Measurements from ENCODE around the gene PRCD. TPM values are rescaled to one million over a fixed set of nuclear protein-coding genes. Genes with fewer than 3 reads are reported as not detected.

PRCD gene
- total RNA-seq, 4 donors from 2014 or later, result 0.57 to 11.2 (median 2.3) TPM

GRCh38 chr17:76547642-76548202, 7.9 kb downstream of the PRCD start:
- H3K36me3 ChIP-seq, result no peaks in the 10 kb centered on the region
- peaks cover 13% of the 10 kb centered on the region for H3K27me3 ChIP-seq
- whole genome bisulfite sequencing, 2 donors (ENCODE audit: low coverage in 1 of 2), result 63 to 71% methylated on average over 2 of the region's 2 CpGs
- no peaks in the 10 kb centered on the region for H3K9me3 ChIP-seq
- peaks cover 0 to 39% (median 17%) of the 10 kb centered on the region in 3 donors for H3K4me1 ChIP-seq
- ATAC-seq, result no peak
- TF ChIP-seq POLR2A (IDR thresholded peaks at IDR 0.05), result no peak
- no peak for TF ChIP-seq EP300 (IDR thresholded peaks at IDR 0.05)
- no peak for TF ChIP-seq POLR2AphosphoS5 (IDR thresholded peaks at IDR 0.05)
- no peak for TF ChIP-seq CTCF (IDR thresholded peaks at IDR 0.05)
- no peak overlapping the region for H3K4me3 ChIP-seq
- H3K27ac ChIP-seq, result no peak overlapping the region

DNA sequence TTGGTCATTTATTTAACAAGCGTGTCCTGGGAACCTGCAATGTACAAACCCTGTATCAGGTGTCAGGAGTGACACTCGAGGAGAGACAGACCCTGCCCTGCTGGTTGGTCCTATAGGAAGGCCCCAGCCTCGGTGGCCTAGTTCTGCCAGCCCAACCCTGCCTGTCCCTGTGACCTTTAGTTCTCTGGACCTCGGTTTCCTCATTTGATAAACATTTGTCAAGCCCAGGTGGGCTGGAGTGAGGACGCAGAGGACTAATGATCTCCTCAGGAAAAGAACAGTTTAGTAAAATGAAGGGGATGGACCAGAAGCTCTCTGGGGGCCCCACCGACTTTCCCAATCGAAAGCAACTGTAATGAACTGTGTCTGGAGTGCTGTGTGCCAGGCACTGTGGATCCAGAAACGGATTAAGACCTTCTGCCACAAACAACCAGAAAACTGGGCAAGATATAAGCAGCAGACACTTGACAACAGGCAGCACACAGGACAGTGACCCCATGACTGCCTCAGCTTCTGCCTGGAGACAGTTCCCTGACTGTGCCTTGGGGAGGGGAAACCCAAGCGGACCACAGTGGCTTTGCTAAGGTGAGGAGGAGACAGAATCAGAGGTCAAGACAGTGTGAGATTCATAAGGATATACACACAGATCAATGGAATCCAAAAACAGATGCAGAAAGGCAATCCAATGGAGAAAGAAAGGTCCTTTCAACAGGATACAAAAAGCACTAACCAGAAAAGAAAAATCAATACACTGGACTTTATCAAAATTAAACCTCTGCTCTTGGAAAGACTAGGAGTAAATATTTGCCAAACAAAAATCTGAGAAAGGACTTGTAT, 8.8 kb downstream of the PRCD start:
- WGBS, 2 donors (ENCODE audit: low coverage in 1 of 2), result 59 to 83% methylated on average over 2 to 6 of the region's 9 CpGs
- no peak for ATAC-seq
- Histone ChIP-seq H3K4me1 (peaks cover 0 to 37% (median 17%) of the 10 kb centered on the region in 3 donors), H3K27ac (no peak overlapping the region), H3K9me3 (no peaks in the 10 kb centered on the region), H3K4me3 (no peak overlapping the region), H3K36me3 (no peaks in the 10 kb centered on the region), H3K27me3 (peaks cover 5% of the 10 kb centered on the region)
- TF ChIP-seq POLR2A (IDR thresholded peaks at IDR 0.05), result no peak
- no peak for TF ChIP-seq CTCF (IDR thresholded peaks at IDR 0.05)
- TF ChIP-seq EP300 (IDR thresholded peaks at IDR 0.05), result no peak
- no peak for TF ChIP-seq POLR2AphosphoS5 (IDR thresholded peaks at IDR 0.05)

- Histone ChIP-seq H3K4me1 (peaks cover 0 to 32% (median 13%) of the 10 kb centered on the region in 3 donors), H3K4me3 (no peak overlapping the region), H3K9me3 (no peaks in the 10 kb centered on the region), H3K27me3 (peaks cover 4% of the 10 kb centered on the region), H3K27ac (no peak overlapping the region), H3K36me3 (no peaks in the 10 kb centered on the region)
- ATAC-seq, result no peak
- TF ChIP-seq POLR2A (IDR thresholded peaks at IDR 0.05), result no peak
- no peak for TF ChIP-seq POLR2AphosphoS5 (IDR thresholded peaks at IDR 0.05)
- TF ChIP-seq CTCF (IDR thresholded peaks at IDR 0.05), result no peak
- no peak for TF ChIP-seq EP300 (IDR thresholded peaks at IDR 0.05)
- WGBS, 2 donors (ENCODE audit: low coverage in 1 of 2), result 86 to 90% methylated on average over 8 to 9 of the region's 9 CpGs
Measured at GRCh38 chr17:76549215-76549518, 9.3 kb downstream of the PRCD start.

DNA sequence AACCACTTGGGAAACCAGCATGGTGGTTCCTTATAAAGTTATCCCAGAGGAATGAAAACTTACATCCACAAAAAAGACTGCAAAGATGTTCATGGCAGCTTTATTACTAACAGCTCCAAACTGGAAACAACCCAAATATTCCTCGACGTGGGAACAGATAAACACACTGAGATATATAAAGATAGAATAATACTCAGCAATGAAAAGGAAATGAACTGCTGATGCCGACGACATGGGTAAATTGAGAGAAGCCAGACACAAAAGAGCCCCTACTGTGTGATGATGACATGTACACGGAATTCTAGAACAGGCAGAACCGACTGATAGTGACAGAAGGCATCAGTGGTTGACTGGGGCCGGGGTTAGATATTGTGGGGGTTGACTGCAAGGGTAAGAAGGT, 9.7 kb downstream of the PRCD start:
- no peak for ATAC-seq
- WGBS, 2 donors (ENCODE audit: low coverage in 1 of 2), result 66 to 77% methylated on average over 7 of the region's 7 CpGs
- Histone ChIP-seq H3K4me3 (no peak overlapping the region), H3K27me3 (peaks cover 4% of the 10 kb centered on the region), H3K27ac (no peak overlapping the region), H3K36me3 (no peaks in the 10 kb centered on the region), H3K9me3 (no peaks in the 10 kb centered on the region), H3K4me1 (peaks cover 0 to 31% (median 9%) of the 10 kb centered on the region in 3 donors)
- no peak for TF ChIP-seq POLR2A (IDR thresholded peaks at IDR 0.05)
- TF ChIP-seq POLR2AphosphoS5 (IDR thresholded peaks at IDR 0.05), result no peak
- no peak for TF ChIP-seq EP300 (IDR thresholded peaks at IDR 0.05)
- TF ChIP-seq CTCF (IDR thresholded peaks at IDR 0.05), result no peak
